Stimulated activated naive B cell treated with anti-CD40 and anti-IgM and Interleukin-4, amounts not matched to agents 10 μg/mL and 1 μg/mL and 100 μg/mL, for 72 hours (primary cell): ENCODE data around the gene APOB.

Experiments used
- ATAC-seq, 2 donors: fragments of 150-1000 bp; cut with Tn5 transposase; replicated peaks; 2 replicates each; pipeline ENCODE4 v1.10.0; 2021; ENCODE audit warnings: moderate library complexity in 1 of 2
- DNase-seq: peaks from one replicate; pipeline ENCODE4 v3.0.0; 2021
- H3K27ac Mint-ChIP-seq: one replicate; pipeline ENCODE4 v1.8.0; 2022; ENCODE audit warnings: mild to moderate bottlenecking, mixed read lengths
- H3K27me3 Mint-ChIP-seq, 2 donors: one replicate each; pipeline ENCODE4 v1.8.0; 2022; ENCODE audit warnings: mixed read lengths in 2 of 2
- H3K36me3 Mint-ChIP-seq, 2 donors: one replicate each; pipeline ENCODE4 v1.8.0; 2022; ENCODE audit warnings: mixed read lengths in 2 of 2, mild to moderate bottlenecking in 1 of 2
- H3K4me1 Mint-ChIP-seq, 2 donors: one replicate each; pipeline ENCODE4 v1.8.0; 2022; ENCODE audit warnings: mixed read lengths in 2 of 2, mild to moderate bottlenecking in 1 of 2
- H3K4me3 Mint-ChIP-seq, 2 donors: one replicate each; pipeline ENCODE4 v1.8.0; 2022; ENCODE audit warnings: mild to moderate bottlenecking in 2 of 2, mixed read lengths in 2 of 2, moderate library complexity in 1 of 2
- H3K9me3 Mint-ChIP-seq, 2 donors: one replicate each; pipeline ENCODE4 v1.8.0; 2022; ENCODE audit warnings: mixed read lengths in 2 of 2, mild to moderate bottlenecking in 1 of 2

The APOB gene

DNA sequence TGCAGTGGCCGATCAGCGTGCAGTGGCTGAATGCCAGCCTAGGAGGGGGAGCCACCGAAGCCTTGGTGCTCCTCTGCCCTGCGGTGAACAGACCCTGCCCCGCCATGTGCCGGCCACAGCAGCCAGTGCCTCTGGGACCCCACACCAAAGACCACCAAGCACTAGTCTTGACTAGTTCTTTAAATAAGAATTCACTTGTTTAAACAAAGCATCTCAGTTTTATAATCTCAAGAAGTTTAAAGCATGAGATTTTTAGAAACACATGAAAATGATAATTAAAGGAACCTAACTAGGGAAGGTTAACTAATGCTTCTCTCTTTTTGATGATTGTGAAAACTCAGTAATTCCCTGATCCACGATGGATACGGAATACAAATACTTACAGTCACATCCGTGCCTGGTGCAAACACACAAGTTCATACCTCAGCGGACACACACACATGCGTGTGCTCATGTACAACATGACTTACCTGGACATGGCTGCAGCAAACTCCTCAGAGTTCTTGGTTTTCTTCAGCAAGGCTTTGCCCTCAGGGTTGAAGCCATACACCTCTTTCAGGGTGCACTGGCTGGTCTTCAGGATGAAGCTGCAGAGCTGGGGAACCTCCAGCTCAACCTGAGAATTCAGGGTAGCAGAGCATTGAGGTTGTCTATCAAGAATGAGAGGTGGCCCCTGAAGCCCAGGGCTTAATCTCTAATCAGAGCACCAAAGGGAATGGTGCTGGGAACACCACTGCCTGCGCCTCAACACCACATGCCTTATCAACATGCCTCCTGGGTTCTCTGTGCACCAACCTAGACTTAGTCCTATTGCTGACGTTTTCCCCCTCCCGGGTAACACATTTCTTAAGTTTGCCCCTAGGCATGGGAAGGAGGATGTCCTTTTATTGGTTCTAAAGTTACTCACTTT, 3.1 kb downstream of the APOB start:
- H3K27ac Mint-ChIP-seq, result no peak overlapping the region
- H3K9me3 Mint-ChIP-seq, result peaks cover 0 to 4% of the 10 kb centered on the region in 2 donors
- no peaks in the 10 kb centered on the region for H3K36me3 Mint-ChIP-seq

DNA sequence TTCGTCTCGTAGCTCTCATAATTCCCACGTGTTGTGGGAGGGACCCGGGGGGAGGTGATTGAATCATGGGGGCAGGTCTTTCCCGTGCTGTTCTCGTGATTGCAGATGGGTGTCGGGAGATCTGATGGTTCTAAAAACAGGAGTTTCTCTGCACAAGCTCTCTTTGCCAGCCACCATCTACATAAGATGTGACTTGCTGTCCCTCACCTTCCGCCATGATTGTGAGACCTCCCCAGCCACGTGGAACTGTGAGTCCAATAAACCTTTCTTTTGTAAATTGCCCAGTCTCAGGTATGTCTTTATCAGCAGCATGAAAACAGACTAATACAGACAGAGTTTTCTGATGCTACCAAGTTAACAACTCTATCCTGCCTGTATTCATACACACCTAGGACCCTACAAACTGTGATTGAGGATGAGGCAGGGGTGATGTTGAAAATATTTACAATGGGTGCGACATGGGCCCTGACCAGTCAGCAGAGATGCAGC, 3.9 kb downstream of the APOB start:
- Mint-ChIP-seq H3K36me3 (no peaks in the 10 kb centered on the region), H3K27ac (no peak overlapping the region), H3K4me1 (peaks cover 3 to 7% of the 10 kb centered on the region in 2 donors), H3K4me3 (no peak overlapping the region), H3K27me3 (peaks cover 35 to 45% of the 10 kb centered on the region in 2 donors), H3K9me3 (peaks cover 0 to 6% of the 10 kb centered on the region in 2 donors)
- DNase-seq, result no peak
- ATAC-seq, result no peak

More for the DNA sequence above, 3.1 kb downstream of the APOB start:
- Mint-ChIP-seq H3K27me3 (peaks cover 41 to 47% of the 10 kb centered on the region in 2 donors), H3K4me3 (no peak overlapping the region), H3K4me1 (peaks cover 3 to 7% of the 10 kb centered on the region in 2 donors)
- DNase-seq (no peak), ATAC-seq (no peak)

DNA sequence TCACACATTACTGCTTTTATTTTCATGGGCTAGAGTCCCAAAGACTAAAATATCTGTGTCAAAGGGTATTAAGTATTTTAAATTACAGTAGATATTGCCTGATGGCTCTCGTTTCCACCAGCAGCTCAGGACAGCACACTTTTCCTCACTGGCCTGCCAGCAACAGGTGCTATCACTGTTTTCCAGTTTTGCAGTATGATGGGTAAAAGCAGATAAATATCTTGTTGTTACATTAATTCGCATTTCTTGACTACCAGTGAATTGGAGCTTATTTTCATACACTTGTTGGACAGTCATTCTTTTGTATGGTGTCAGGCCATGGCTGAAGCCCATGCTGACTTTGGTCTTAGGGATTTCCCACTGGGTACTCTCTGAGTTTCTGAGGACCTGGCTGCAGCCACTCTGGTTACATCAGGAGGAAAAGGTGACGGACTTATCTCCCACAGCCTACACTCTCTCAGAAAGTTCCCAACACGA, 4.8 kb downstream of the APOB start:
- H3K4me1 Mint-ChIP-seq, result peaks cover 3 to 7% of the 10 kb centered on the region in 2 donors
- ATAC-seq, result no peak
- no peak overlapping the region for H3K27ac Mint-ChIP-seq
- H3K36me3 Mint-ChIP-seq, result no peaks in the 10 kb centered on the region
- peaks cover 0 to 6% of the 10 kb centered on the region in 2 donors for H3K9me3 Mint-ChIP-seq
- H3K4me3 Mint-ChIP-seq, result no peak overlapping the region
- H3K27me3 Mint-ChIP-seq, result peaks cover 26 to 38% of the 10 kb centered on the region in 2 donors
- DNase-seq, result no peak

DNA sequence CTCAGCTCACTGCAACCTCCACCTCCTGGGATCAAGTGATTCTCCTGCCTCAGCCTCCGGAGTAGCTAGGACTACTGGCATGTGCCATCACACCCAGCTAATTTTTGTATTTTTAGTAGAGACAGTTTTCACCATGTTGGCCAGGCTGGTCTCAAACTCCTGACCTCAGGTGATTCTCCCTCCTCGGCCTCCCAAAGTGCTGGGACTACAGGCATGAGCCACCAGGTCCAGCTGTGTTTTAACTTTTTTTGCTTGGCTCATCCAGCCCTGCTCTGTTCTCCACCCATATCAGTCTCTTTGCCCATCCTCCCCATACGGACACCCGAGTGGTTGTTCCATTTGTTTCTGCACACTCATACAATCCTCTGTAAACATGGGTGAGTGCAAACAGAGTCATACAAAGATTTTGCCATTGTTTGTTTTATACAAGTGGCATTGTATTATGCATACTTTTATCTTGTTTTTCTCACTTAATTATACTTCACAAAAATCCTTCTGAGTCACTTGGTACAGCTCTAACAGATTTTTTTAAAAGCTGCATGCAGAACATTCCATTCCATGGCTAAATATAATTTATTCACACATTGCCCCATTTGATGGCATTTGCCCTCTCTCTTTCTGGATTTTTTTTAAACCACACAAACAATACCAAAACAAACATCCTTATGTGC, 5.3 kb downstream of the APOB start:
- H3K27me3 Mint-ChIP-seq, result peaks cover 24 to 39% of the 10 kb centered on the region in 2 donors
- H3K9me3 Mint-ChIP-seq, result peaks cover 0 to 6% of the 10 kb centered on the region in 2 donors
- no peaks in the 10 kb centered on the region for H3K36me3 Mint-ChIP-seq
- peaks cover 3 to 7% of the 10 kb centered on the region in 2 donors for H3K4me1 Mint-ChIP-seq
- DNase-seq, result no peak
- ATAC-seq, result no peak
- H3K27ac Mint-ChIP-seq, result no peak overlapping the region
- no peak overlapping the region for H3K4me3 Mint-ChIP-seq

DNA sequence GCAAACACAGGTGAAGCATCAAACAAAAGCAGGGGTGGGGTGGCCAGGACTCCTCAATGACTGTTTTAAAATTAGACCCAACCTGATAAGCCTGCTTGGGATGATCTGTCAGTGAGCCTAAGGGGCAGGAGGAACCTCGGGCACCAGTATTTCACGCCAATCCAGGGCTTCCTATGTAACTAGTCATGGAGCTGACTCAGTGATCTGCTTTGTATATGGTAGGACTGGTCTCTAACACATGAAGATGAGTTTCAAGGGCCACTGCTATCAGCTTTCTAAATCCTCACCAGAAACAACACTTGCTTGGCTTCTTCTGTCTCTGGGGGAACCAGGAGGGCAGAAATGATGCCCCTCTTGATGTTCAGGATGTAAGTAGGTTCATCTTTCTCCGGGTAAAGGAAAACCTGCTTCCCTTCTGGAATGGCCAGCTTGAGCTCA, 6.2 kb downstream of the APOB start:
- DNase-seq, result no peak
- H3K27me3 Mint-ChIP-seq, result peaks cover 18 to 33% of the 10 kb centered on the region in 2 donors
- H3K4me1 Mint-ChIP-seq, result peaks cover 0 to under 1% of the 10 kb centered on the region in 2 donors
- H3K9me3 Mint-ChIP-seq, result peaks cover 0 to 6% of the 10 kb centered on the region in 2 donors
- no peak for ATAC-seq
- H3K36me3 Mint-ChIP-seq, result no peaks in the 10 kb centered on the region
- H3K27ac Mint-ChIP-seq, result no peak overlapping the region
- no peak overlapping the region for H3K4me3 Mint-ChIP-seq

DNA sequence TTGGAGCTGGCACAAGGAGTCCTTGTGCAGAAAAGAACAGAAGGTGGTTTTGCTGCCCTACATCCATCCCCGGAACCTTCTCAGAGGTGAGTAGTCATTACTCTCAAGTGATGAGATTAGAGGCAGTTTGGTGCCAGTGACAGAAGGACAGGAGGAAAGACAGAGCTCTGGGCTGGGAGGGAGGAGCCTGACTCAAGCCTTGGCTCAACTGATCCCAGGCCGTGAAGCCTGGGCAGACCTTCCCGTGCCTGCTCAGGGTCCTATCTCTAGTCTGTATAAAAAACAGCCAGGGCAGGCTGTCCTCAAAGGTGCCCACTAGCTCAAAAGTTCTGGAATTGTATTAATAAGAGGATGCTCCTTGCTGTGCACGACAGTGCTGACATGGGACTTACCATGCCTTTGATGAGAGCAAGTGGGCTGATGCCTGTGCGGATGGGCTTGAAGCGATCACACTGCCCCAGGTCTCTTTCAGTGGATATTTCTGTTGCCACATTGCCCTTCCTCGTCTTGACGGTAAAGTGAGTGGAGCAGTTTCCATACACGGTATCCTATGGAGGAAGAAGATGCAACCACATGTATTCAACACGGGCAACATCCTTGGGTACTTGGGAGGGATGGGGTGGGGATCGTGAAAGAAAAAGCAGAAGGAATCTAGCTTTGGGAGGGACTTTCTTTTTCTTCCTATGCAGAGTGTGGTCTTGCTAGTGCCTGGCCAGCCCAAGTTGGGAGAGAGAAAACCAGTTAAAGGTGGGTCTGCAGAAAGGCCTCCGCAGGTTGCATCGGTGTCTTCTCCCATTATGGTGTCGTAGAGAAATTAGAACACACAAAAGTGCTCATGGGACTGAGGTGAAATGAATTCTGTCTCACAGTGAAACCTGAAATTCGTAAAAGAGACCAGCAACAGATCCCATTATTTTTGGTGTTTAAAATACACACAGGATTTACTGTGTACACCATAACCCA, 6.9 kb downstream of the APOB start:
- no peak overlapping the region for H3K27ac Mint-ChIP-seq
- H3K27me3 Mint-ChIP-seq, result peaks cover 17 to 31% of the 10 kb centered on the region in 2 donors
- no peak overlapping the region for H3K4me3 Mint-ChIP-seq
- no peaks in the 10 kb centered on the region for H3K36me3 Mint-ChIP-seq
- H3K9me3 Mint-ChIP-seq, result peaks cover 0 to 6% of the 10 kb centered on the region in 2 donors
- H3K4me1 Mint-ChIP-seq, result no peaks in the 10 kb centered on the region
- DNase-seq, result no peak
- ATAC-seq, result no peak

DNA sequence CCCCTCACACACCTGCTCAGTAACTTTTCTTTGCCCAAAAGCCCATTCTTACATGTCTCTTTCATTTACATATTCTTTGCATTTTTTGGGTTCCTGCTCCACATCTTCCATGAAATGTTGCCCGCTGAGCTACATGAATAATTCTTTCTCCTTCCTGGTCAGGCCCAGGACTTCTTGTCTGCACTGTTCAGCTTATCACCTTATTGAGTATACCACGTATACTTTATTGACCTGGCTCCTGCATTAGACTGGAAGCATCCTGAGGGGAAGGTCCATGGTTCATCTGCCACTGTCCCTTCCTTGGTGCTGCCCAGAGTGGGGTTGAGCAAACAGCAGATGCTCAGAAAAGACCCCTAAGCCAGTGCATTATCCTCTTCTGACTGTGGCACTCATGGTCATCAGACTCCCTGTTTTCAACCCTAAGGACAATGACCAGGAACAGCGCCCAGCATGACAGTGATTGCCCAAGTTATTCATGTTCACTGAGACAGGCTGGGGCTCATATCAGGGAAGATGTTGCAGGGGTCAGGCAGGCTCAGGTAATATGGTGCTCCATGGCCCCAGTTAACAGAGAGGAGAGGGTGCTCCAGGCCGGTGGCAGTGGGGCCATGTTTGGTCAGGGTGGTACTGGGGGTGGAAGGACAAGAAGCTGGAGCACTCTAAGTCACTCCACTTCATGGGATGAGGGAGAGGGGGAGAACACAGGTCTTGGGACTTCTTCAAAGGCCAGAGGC, 7.7 kb downstream of the APOB start:
- H3K4me3 Mint-ChIP-seq, result no peak overlapping the region
- H3K9me3 Mint-ChIP-seq, result peaks cover 0 to 6% of the 10 kb centered on the region in 2 donors
- ATAC-seq (no peak), DNase-seq (no peak)
- no peaks in the 10 kb centered on the region for H3K36me3 Mint-ChIP-seq
- no peaks in the 10 kb centered on the region for H3K4me1 Mint-ChIP-seq
- H3K27ac Mint-ChIP-seq, result no peak overlapping the region
- peaks cover 17 to 27% of the 10 kb centered on the region in 2 donors for H3K27me3 Mint-ChIP-seq

DNA sequence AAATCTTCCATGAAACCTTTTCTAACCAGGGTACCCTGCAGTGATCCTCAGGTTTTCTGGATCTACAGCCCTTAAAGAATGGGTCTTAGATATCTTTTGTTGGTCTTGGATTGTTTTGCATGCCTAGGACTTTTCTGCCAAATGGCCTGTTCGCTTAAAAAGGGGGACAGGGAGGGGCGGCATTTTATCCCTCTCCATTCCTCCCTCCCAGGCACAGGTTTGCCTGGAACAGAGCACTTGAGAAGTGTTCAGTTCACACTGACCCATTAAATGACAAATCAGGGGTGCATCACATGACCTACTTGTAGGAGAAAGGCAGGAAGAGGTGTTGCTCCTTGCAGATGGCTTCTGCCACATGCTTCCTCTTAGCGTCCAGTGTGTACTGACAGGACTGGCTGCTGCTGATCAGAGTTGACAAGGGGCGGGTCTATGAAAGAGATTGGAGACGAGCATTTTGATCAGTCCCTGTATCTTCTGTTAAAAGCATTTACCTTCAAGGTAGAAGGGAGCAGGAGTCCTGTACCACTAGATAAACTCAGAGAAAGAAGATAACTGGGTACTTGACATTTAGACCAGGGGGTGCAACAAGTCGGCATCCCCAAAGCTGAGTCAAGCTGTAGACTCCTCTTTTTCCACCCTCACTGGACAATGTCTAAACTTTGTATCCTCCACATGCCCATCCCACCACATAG, 8.4 kb downstream of the APOB start:
- H3K27ac Mint-ChIP-seq, result no peak overlapping the region
- no peaks in the 10 kb centered on the region for H3K4me1 Mint-ChIP-seq
- peaks cover 0 to 6% of the 10 kb centered on the region in 2 donors for H3K9me3 Mint-ChIP-seq
- ATAC-seq (no peak), DNase-seq (no peak)
- H3K4me3 Mint-ChIP-seq, result no peak overlapping the region
- H3K27me3 Mint-ChIP-seq, result peaks cover 22 to 27% of the 10 kb centered on the region in 2 donors
- H3K36me3 Mint-ChIP-seq, result no peaks in the 10 kb centered on the region

DNA sequence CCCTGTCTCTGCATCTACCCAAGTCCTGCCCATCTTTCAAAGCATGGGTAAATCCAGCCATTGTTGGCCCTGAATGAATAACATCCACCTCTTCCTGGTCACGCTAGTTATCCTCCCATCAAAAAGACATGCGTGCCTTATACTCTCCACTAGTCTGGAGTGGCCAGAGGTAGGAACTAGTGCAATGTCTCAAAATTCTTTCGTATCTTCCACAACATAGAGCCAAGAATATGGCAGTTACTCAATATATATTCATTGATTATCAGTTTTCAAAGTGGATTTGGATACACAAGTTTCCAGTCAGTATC, 8.9 kb downstream of the APOB start:
- DNase-seq (no peak), ATAC-seq (no peak)
- no peak overlapping the region for H3K27ac Mint-ChIP-seq
- no peak overlapping the region for H3K4me3 Mint-ChIP-seq
- no peaks in the 10 kb centered on the region for H3K36me3 Mint-ChIP-seq
- H3K4me1 Mint-ChIP-seq, result no peaks in the 10 kb centered on the region
- H3K9me3 Mint-ChIP-seq, result peaks cover 0 to 6% of the 10 kb centered on the region in 2 donors
- peaks cover 25 to 27% of the 10 kb centered on the region in 2 donors for H3K27me3 Mint-ChIP-seq

DNA sequence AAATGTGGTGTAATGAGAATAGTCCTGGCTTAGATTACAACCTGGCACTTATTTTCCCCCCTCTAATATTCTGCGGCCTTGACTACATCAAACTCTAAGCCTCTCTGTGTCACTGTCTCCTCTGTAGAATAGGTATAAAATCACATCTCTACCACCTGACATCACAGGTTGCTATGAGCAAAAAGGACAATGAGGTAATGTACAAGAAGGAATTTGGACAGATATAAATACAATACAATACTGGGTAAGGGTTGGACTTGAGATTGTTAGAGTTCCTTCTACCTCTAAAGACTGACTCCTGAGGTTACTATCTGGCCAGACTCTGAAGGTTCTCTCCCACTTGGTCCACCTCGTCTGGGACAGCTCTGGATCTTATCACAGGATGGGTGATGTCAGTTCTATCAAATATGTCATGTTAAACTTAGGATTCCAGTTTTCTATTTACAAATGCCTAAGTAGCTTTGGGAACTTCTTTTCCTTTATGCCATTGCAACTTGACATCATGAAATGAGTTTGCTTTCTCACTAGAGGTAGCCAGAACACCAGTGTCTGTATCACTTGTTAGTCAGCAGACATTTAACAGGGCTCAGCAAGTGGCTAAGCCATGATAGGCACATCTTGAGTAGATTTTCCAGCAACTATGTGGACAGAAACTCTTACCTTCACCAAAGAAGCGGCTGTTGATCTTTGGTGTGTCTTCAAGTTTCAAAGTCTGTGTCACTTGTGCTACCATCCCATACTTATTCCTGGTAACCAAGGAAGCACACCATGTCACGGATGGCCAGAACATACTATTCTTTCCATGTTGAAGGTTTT, 9.5 kb downstream of the APOB start:
- Mint-ChIP-seq H3K27ac (no peak overlapping the region), H3K9me3 (peaks cover 0 to 6% of the 10 kb centered on the region in 2 donors), H3K4me3 (no peak overlapping the region), H3K36me3 (no peaks in the 10 kb centered on the region), H3K4me1 (no peaks in the 10 kb centered on the region), H3K27me3 (peaks cover 23 to 28% of the 10 kb centered on the region in 2 donors)
- ATAC-seq (no peak), DNase-seq (no peak)

DNA sequence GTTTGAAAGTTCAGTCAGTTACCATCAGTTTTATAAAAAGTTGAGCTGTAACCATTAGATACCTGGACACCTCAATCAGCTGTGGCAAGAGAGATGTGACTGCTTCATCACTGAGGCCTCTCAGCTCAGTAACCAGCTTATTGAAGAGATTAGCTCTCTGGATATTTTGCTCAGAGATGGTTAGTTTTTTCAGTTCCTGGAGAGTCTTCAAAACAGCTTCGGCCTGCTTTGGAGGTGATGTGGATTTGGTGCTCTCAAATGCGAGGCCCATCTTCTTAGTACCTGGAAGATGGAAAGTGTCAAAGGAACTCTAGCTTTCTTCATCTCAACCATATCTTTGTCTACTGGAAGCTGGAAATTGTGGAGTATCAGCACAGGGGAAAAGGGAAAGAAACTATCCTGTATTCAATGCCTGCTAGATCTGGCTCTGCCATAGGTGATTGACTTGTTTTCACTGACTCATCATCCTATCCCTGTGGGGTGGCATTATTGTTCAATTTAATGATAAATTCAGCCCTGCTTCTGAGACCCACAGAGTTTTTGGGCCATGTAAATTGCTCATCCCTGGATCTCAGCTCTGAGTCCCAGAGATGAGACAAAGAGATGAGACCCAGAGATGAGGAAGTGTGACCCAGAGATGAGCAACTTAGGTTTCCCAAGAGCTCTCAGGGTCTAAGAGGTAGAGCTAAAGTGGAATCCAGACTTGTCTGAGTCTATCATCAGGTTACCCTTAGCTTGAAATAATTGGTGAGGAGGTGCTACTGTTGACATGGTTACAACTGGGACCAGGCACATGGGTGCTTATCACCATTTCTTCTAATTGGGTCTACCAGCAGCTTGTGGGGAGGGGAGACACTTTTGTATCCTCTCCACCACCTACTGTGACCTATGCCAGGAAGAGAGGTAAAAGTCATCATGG, 10.4 kb downstream of the APOB start:
- H3K4me1 Mint-ChIP-seq, result no peaks in the 10 kb centered on the region

More for the DNA sequence above, 10.4 kb downstream of the APOB start:
- DNase-seq (no peak), ATAC-seq (no peak)
- H3K27ac Mint-ChIP-seq, result no peak overlapping the region
- H3K27me3 Mint-ChIP-seq, result peaks cover 26 to 30% of the 10 kb centered on the region in 2 donors
- no peaks in the 10 kb centered on the region for H3K36me3 Mint-ChIP-seq
- no peak overlapping the region for H3K4me3 Mint-ChIP-seq
- H3K9me3 Mint-ChIP-seq, result peaks cover 0 to 6% of the 10 kb centered on the region in 2 donors
